ENCODE measurements around the gene IL34.

IL34 gene

DNA sequence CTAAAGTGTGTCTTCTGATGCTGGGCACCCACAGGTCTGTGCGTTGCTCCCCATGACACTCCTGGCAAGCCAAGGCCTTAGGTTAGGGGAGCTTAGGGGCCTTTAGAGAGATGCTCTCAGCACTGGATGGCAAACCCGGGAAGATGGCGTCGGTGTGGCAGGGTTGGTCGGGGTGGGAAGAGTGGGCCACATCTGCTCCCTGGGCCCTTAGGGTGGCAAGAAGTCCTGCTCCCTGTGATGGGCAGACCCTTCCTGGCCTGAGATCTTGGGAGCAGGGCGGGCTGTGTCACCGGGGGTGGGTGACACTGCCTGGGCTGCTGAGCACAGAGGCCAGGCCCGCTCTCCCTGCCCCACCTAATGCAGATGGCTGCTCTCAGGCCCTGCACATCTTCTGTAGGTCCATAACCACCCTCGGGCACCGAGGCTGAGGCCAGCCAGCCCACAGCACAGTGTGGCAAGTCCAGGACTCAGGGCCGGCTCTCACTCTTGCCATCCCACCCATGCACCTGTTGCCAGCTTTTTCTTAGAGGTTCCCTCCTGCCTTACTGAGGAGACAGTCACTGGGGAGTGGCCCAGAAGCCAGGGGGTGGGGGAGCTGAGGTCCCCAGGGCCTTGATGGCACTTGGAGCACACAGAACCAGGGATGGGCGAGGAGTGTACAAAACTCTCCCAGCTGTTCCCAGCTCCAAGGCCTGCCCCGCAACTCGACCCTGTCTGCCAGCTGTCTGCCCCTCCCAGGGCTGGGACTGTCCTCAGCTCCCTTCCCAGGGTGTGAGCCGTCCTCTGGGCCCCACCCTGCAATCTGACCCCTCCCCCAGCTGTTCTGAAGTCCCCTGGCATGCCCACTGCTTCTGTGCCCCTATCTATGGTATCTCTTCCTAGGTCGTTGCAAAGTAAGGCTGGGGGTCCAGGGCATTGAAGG is 43.9 kb downstream of the IL34 start:
- DNase-seq: no peak

DNA sequence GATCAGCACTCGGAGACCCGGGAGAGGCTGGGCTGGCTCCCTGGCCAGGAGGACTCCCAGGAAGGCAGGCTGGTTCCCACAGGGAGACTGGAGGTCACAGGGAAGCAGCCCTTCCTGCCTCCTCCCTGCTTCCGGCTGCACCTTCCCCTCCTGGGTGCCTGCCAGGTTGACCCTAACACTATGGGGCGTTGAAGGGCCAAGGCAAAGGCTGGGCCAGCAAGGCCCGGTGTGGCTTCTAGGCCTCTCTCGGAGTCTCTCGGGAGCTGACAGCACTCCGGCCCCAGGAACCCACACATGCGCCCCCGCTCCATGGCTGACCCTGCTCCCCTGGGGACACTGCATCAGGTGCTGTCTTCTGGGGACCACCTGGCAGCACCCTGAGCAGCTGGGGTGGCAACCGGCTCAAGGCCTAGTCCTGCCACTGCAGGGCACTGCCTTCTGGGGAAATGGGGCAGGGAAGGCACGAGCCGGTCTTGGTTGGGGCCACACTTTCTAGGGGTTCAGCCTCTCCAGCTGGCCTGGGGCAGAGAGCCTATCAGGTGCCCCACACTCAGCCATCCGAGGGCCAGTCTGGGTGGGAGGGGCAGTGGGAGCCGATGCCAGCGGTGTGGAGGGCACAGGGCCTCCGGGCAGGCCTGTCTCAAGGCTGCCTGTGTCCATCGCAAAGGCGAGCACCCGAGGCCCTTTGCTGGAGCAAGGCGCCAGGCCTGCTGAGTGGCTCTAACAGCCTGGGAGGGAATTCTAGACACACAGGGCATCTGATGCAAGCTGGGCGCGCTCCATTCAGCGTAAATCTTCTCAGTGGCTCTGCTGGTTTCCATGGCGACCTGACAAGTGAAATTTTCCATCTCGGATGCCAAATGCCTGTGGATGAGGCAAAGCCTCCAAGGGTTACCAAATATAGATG is 45.1 kb downstream of the IL34 start:
- no peak for DNase-seq

DNA sequence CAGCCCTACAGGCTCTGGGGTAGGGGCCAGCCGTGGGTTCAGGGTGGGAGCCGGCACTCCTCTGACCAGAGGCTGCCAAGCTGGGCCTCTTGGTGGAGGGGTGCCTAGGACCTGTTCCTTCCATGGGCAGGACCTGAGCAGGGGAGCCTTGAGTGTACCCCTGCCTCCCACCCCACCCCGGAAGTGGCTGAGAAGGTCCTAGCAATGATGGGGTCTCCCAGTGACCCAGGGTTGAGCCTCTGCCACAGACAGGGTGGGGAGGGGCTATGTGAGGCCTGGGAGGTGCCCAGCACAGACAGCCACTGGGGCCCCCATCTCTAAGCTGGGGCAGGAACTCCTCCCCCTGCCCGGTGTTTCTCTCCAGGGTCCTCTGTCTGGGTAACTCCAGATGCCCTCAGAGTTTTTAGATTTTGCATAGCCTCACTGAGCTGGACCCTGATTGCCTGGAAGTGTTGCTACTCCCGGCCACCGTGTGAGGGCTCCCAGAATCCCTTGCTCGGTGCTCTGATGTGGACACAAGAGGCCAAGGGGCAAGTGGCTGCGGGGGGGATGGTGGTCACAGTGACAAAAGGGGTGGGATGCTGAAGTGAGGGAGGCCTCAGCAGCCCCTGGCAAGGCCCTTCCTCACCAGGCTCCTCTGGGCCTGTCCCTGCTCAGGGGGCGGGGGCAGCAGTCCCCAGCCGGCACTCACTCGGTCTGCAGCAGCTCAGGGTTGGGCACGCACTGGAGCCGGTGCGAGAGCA is 45.9 kb downstream of the IL34 start:
- no peak for DNase-seq

DNA sequence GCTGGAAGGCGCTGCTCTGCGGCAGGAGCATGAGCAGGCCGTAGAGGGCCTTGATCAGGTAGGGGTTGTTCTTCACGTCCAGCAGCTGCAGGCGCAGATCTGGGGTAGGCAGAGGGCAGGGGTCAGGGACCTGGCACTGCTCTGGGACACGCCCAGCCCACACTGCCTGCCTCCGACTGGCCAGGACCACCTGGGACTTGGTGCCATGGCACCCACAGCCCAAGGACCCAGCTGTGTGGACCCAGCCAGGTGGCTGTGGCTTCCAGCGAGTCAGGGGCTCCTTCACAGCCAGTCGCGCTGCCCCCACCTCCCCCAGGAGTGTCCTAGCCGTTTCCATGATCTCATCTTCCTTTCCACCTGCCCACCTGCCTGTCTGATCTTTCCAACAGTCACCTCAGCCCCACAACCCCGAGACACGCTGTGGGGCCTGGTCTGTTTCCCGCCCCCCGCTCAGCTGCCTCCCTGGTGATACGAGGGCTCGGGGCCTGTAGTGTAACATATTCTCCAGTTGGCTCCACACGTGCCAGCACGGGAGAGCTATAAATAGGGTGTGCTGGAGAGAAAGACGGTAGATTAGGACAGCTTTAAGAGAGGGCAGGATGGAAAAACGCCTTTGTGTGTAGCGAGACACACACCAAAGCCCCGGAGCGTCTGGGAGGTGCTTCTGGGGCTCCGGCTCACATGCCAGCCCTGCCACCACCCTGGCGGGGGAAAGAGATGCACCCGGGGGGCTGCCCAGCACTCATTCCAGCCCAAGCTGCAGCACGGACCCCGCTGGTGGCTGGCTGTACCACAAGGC is 46.7 kb downstream of the IL34 start:
- DNase-seq: no peak

DNA sequence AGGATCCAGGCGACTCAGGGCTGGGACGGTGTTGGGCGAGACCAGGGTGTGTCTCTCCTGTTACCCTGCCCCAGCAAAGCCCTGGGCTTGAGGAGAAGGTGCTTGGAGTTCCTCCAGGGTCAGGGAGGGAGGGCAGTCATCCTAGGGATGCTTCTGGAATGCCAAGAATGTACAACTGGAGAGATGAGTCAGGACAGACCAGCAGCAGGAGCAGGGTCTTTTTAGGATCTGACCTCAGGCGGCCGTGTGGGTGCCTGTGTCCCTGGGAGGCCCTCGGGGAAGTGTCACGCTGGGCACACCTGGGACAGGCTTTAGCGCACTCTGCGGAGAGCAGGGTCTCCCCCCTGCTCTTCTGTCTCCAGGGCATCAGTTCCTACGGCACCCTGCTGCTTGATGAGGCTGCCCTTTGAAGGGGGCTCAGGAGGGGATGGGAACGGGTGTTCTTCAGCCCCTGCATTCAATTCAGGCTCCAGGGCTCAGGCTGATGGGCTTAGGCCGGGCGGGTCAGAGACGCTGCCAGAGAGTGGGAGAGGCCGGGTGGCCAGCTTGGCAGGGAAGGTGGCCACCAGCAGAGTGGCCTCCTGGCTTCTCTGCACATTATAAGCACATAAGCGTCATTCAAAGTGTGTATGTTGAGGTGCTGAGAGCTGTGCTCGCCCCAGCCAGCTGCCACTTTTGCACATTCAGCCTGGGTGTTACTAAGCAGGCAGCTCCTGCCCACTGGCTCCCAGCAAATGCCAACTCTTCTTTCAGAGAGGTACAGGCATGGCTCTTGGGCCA is 47.9 kb downstream of the IL34 start:
- DNase-seq: no peak

DNA sequence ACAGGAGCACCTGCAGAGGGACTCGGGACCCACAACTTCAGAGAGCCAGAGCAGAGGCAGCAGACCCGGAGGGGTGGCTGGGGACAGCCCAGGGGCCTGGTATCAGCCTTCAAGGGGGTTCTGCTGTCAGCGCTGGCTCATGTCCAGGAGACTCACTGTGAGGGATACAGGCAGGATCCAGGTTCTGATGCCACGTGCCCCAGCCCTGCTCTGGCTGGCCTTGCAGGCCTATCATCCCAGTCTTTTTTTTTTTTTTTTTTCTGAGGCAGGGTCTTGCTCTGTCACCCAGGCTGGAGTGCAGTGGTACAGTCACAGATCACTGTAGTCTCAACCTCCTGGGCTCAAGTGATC is 48.5 kb downstream of the IL34 start:
- no peak for DNase-seq

DNA sequence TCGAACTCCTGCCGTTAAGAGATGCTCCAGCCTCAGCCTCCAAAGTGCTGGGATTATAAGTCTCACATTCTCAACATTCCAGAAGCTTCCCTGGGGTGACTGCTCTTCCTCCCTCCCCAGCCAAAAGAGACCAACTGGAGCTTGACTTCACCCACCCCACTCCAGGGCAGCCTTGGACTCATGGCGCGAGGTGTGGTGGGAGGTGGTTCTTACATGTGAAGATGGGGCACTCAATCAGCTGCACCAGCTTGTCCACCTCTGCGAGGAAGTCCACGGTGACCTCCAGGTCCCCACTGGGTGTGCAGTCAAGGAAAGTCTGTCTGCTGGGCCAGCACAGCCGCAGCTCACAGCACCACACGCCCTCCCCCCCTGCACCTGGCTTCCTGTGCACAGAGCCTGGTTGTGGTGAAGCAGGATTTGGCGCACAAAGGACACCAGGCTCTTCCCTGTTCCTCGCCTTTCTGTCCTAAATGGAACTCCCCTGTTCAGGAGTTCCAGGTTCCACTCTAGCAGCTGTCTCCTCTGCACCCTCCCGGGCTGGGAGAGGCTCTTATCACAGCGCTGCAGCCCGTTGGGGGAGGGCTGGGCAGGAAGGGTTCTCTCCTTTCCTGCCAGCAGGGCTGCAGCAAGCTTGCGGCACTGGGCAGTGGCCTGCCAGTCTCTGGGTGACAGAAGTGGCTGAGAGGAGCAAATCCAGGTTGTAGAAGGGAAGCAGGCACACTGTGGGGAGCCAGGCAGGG is 49.1 kb downstream of the IL34 start:
- peak; percentile 58 for DNase-seq

DNA sequence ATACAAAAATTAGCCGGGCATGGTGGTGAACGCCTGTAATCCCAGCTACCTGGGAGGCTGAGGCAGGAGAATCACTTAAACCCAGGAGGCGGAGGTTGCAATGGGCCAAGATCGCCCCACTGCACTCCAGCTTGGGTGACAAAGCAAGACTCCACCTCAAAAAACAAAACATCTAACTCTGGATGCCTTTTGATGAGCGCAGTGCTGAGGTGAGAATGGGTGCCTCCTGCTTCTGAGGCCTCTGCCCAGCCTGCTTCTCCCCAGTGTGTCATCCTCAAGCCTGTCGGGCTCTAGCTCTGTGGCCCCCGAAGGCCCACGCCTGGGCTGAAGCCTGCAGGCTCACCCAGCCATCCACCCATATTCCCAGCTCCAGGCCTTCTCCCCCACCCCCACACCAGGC is 50.0 kb downstream of the IL34 start:
- no peak for DNase-seq

DNA sequence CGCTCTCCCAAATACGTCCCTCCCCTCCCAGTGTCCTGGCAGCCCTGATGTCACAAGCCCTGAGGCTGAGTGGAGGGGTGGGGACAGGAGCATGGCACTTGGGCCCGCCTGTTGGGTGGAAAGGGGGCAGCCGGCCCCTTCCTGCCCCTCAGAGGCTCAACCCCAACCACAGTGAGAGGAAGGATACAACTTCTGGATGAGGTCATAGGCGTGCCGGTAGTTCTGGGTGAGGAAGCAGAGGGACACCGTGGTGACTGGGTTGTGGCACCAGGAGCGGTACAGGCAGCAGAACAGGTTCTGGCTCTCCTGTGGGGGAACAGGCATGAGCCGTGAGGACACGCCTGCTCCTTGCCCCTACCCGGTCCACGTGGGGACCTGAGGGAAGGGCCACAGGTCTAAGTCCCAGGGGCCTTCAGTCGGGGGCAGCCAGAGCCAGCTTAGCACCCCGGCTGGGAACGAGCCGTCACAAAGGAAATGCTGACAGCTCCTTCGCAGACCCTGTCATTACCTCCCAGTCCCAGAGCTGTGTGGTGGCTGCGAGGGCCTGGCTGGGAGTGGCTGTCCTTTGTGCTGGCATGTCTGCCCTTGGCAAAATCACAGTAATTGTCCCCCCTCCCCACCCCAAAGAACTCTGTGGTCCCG is 50.7 kb downstream of the IL34 start:
- DNase-seq: peak; percentile 72

DNA sequence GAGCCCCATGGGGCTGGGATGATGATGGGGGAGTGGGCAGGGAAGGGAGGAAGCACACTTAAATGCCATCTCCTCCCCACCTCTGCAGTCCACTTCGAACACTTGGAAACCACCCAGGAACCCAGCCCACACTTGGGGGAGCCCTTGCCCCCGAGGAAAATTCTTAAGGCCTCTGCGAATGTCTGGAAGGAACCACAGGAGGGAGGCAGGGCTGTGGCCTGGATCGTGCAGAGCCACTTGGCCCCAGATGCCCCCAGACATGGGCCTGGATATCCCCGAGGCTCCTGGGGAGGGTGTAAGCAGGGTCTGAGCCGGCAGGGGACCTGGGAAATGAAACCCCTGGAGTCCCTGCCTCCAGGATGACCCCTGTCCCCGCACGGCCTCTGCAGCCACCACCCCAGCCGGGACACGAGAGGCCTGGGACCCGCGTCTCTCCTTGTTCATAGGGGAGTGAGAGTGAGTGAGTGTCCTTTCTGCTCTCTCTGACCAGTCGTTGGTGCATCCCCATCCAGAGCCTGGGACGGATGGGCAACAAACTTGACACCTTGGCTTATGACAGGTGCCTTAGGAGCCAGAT is 51.3 kb downstream of the IL34 start:
- DNase-seq: no peak

DNA sequence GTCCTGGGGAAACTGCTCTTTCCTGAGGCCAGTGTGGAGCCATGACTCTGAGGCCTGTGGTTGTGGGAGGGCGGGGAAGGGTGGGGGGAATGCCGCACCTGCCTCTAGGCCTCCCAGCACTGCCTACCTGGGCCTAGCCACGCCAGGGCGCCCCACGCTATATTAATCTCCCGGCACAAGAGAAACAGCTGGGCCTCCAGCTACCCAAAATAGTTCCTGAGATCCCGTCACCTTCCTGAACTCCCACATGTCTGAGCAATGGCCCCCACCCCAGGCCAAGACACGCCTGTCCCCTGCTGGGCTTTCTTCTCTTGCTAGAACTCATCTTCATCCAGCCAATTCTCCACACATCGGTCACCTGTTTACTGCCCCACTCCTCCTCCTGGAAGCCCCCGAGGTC is 52.5 kb downstream of the IL34 start:
- no peak for DNase-seq

DNA sequence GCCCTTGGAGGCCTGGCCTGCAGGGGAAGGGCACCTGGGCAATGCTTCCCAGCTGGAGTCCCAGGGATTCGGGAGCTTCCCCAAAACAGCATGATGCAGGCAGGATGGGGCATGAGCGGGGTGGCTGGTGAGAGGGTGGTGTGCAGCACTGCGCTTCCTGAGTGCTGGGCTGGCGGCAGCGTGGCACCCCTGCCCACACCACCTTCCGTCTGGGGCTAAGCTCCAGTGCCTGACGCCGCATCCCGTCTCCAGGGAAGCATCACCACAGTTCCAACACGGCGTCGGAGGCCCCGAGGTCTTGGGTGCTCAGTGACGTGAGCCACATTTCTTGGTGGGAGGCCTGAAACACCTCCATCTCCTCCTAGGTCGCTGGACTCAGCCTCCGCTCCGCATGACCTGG is 53.3 kb downstream of the IL34 start:
- no peak for DNase-seq

DNA sequence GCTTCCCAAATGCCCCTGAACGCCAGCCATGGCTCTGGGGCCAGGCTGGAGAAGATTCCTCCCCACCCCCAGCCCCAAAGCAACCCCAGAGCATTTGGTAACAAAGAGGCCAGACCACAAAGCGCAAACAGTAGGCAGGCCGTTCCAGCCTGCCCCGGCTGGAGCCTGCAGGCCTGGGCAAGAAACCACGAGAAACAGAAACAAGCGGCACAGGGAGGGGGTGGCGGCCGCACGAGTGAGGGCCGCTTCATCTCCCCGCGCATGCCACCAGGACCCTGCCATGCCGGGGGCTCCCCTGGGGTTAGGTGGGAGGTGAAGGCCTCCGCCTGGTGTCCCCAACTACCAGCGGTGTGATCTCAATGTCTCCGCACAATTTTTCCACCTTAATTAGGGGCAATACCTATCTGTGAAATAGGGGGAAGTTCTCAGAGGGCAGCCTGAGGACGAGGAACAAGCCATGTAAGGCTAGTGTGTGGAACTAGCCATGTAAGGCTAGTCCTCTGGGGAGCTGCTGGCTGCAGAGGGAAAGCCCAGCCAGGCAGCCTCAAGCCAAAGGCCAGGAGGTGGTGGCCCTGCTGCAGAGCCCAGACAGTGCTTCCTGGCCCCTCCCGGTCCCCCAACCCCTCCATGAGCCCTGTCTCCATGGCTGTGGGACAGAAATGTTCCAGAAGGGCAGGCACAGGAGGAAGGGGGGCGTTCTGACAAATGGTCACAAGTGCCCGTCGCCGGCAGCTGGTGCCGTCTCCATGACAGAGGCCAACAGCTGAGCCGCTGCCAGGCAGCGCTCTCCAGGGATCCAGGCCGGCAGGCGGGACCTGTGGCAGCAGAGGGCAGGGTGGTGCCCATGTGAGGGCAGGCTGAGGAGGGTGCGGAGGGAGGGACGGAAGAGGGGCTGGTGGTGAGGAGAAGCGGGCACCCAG is 54.0 kb downstream of the IL34 start:
- peak; percentile 27 for DNase-seq

DNA sequence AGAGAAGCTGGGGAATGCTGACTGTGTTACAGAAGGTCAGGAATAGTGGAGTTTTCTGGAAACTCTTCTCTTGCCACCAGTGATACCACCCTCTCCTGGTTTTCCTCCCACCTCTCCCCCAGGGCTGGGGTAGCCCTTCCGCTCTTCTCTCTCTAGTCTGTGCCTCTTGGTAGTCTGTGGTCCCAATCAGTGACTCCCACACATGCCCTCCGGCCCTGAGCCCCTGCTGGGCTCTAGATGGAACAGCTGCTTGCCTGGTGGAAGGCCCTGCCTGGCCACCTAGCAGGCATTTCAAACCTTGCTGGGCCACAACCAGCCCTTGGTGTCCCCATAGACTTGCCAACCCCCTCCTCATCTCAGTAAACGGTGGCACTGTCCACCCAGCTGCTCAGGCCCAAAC is 54.7 kb downstream of the IL34 start:
- DNase-seq: no peak

DNA sequence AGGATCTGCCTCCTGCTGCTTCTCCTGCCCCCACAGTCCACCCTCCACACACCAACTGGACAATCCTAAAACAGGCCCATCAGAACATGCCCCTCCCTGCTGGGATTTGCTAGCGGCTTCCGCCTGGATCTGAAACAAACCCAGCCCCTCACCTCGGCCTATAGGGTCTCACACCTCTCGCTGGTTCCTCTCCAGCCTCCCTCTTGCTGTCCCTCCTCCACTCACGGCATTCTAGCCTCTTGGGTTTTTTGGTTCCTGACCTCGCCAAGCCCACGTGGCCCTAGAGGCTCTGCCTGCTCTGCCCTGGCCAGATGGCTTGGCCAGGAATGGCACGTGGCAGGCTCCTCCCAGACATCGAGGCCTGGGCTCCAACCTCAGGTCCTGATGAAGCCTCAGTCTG is 55.2 kb downstream of the IL34 start:
- DNase-seq: no peak

DNA sequence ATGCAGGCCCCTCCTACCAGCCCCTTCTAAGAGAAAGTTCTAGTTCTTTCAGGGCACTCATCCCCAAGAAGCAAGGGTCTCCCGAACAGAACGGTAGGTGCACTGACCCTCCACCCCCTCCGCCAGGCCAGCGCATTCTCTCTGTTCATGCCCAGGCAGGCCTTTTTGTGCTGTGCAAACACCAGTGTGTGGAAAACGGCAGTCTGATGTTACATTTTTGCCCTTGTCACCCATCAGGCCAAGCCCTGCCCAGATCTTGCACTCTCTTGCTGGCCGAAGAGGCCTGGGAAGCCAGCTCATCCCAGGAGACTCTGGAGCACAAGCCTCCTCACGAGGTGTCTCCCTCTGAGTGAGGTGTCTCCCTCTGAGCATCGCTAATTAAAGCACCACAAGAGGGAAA is 55.6 kb downstream of the IL34 start:
- DNase-seq: no peak

DNA sequence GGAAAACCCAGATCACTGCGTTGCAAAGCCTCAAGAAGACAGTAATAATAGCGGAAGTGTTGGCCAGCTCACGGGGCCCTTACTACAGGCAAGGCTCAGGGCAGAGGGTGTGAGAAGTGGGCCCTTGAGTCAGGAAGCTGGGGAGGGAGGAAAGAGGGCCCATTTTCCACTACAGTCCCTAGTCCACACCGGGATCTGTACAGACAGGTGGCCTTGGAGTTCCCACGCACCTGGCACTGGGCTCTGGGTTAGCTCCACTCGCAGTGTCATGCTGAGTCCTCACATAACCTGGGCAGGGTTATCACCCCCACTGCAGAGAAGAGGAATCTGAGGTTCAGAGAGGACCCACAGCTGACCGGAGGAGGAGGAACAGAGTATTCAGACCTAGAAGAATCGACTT is 56.3 kb downstream of the IL34 start:
- no peak for DNase-seq

DNA sequence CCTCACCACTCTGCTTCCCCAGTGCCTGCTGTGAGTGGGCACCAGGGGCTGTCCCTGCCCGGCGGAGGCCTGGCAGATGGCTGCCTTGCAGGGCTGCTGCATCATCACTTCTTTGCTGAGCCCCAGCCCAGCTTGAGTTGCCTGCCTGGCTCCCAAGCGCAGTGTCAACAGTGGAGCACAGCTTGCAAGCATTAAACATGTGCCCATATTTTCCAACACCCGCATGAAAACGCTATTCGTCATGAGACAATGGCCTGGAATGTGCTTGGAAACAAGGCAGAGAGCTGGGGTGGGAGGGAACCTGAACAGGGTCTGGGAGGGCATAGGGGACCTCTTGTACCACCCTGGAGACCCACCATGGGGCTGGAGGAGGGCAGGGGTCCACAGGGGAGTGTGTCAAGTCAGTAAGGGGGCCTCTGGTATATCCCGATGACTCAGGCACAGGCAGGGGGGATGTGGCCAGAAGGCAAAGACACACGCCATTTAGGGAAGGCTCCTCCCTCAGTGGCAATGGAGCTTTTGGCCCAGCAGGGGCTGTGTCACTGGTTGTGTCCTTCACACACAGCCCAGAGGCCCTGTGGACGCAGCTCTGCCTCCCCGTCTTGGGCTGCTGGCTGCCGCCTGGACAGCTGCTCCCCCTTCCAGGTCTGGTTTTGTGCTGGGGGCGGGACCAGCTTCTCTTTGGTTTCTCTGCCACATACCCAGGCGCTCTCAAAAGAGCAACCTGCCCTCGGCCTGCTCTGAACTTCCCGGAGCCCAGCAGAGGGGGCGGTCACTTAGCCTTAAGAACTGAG is 56.9 kb downstream of the IL34 start:
- DNase-seq: no peak

Measured in GF-D8 (cell line).